Activated effector memory CD4-positive, alpha-beta T cell treated with Interleukin-2 at 50 U/mL for 16 hours (primary cell): ENCODE data around the gene CDH22.

Experiments used
- DNase-seq: peaks from one replicate; pipeline ENCODE4 v3.0.0-alpha.2; 2020

Gene CDH22

DNA sequence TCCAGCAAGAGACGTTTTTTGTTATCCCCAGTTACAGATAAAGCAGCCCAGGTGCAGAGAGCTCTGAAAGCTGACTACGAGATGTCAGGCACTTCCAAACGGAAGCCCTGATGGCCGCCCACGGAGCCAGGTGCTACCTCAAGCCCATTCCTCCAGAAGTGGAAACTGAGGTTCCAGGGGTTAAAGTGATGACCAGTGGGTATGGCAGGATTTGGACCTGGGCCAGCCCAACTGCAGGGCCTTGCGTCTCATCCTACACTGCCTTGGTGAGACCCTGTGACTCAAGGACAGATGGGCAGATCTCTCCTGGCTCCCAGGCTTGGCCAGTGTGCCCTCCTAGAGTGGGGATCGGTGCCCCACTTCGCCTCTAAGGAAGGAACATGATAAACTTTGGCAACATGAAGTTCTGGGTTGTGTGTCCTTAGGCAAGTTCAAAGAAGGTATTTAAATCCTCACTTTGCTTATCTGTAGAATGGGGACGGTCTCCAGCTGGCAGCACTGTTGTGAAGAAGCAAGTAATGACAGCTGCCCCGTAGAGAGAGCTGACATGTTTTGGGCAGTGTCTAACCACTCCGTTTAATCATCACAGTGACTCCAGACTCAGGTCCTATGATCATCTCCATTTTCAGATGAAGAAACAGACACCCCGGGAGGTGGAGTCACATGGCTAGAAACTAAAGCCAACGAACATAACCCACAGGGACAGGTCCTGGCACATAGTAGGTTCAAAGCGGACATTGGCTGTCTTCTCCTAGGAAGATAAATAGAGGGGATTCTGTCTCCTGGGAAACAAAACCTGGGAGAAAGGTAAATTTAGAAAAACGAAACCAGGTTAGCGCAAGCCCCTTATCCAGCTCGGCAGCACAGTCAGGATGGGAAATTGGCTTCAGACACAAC lies 34.4 kb upstream of the CDH22 start:
- DNase-seq, result no peak

DNA sequence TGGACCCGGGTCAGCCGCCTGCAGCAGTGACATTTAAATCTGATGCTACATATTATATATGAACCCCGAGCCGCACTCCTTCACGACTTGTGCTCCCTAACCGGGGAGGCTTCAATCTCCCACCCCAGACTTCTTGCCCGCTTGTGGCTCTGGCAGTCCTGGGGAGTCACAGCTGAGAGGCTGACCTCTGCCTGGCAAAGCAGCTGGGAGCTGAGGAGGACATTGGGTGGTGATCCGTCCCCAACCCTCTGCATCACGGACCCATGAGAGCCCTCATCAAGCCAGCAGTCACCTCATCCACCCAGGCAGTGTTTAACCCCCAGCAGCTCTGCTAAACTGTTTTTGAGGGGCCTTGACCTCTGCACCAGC lies 33.7 kb upstream of the CDH22 start:
- DNase-seq, result no peak

GRCh38 chr20:46341074-46342009 lies 33.0 kb upstream of the CDH22 start:
- no peak for DNase-seq

GRCh38 chr20:46339037-46339436 lies 30.7 kb upstream of the CDH22 start:
- no peak for DNase-seq

- DNase-seq, result no peak
Measured at GRCh38 chr20:46336735-46337134, 28.4 kb upstream of the CDH22 start.

- DNase-seq, result no peak
Measured at GRCh38 chr20:46334303-46334904, 26.1 kb upstream of the CDH22 start.

DNA sequence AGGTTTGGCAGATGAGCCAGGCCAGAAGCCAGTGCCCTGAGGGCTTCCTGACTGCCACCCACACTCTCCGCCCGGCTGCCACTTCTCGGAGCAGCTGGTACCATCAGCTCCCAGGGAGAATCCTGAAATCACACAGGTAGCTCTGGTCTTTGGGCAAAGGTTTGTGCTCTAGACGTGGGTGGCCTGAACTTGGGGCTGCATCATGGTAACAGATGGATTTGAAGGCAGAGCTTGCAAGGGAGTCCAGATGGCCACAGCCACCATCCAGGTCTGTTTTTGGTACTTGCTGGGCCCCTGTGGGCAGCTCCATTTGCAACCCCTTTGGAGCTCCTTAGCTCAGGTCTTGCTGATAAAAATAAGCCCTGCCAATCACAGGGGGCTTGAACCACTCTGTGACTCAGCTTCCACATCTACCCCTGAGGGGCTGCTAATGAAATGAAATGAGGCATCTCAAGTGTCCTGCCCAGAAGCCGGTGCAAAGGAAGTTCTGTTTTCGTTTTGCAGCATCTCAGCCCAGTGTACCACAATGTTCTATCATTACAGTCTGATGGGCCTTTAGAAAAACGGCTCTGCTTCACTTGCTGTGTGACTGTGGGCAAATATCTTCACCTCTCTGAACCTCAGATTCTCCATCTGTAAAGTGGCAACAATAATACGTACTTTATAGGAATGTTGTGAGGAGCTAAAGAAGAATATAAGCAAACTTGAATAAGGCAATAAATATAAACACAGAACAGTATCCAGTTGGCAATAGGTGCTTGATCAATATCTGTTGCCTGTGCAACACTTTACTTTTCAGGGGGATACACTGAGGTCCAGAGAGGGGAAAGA lies 25.1 kb upstream of the CDH22 start:
- no peak for DNase-seq

DNA sequence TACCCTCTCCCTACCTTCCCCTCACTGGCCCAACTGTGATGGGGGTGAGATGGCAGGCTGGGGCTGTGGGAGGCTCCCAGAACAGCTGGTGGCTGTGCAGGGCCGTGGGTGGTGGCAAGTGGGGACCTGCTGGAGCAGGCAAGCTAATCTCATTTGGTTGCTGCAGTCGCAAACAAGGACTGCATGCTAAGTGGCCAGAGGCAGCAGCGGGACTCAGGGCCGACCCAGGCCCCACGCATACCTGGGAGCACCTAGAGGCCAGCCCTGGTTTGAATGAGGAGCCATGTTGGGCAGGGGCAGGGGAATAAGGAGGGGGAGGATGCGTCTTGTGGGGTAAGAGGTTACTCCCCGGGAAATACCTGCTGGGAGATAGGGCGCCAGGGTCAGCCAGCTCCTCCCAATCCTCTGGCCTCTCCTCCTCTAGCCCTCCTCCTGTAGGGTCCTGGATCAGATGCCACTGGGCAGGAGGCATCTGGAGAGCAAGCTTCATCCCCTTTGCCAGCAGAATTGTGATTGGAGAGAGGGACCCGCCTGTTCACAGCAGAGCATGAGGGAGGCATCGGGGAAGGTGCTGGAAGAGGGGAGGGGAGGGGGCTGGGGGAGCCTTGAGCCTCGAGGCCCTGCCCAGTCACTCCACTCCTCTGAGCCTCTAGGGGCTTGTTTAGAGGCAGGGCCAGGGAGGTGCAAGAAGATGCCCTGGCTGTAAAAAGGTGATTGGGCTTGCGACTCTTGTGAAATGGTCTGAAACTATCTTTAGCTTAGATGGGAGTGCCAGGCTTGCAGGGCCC lies 24.3 kb upstream of the CDH22 start:
- DNase-seq, result no peak

DNA sequence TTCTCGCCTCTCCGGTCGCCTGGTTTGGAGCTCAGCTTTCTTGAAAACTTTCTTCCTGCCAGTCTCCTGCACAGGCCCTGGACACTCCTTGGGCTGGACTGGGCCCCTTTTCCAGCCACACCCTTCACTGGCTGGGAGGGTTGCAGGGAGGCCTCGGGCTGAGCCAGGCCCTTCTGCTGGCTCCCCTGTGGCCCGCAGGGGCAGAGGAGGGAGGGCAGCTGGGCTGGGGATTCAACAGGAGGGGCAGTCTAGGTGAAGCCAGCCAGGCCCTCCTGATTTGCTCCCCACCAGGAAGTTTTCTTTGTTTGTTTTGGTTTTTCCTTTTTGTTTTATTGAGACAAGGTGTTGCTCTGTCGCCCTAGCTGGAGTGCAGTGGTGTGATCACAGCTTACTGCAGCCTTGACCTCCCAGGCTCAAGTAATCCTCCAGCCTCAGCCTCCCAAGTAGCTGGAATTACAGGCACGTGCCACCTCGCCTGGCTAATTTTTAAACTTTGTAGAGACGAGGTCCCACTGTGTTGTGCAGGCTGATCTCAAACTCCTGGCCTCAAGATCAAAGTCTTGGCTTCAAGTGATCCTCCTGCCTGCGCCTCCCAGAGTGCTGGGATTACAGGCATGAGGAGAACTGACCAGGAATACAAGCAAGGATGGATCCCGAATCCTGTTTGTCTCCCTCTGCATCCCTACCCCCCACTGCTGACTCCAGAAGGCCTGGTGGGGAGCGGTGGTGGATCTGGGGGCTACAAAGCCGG lies 23.5 kb upstream of the CDH22 start:
- no peak for DNase-seq

DNA sequence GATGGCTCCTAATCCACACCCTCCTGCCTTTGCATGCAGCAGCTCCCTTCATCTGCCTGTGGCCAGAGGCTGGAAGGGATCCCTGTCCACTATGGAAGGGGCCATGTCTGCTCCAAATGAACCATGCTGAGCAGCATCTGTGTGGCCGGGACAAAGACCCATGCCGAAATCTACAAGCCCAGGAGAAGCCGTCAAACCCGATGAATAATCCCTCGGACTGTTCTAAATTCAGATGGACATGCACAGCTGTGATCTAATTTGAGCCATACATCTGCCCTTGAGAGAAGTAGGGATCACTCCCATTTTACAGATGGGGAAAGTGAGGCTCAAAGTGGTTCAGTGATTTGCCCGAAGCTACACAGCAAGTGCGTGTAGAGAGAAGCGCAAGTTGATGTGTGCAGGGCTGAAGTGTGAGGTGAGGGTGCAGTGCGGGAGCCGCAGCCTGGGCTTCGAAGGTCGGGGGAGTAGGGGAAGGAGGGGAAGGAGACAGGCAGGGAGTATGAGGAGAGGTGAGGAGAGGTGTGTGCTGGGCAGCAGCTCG lies 22.6 kb upstream of the CDH22 start:
- DNase-seq, result no peak

DNA sequence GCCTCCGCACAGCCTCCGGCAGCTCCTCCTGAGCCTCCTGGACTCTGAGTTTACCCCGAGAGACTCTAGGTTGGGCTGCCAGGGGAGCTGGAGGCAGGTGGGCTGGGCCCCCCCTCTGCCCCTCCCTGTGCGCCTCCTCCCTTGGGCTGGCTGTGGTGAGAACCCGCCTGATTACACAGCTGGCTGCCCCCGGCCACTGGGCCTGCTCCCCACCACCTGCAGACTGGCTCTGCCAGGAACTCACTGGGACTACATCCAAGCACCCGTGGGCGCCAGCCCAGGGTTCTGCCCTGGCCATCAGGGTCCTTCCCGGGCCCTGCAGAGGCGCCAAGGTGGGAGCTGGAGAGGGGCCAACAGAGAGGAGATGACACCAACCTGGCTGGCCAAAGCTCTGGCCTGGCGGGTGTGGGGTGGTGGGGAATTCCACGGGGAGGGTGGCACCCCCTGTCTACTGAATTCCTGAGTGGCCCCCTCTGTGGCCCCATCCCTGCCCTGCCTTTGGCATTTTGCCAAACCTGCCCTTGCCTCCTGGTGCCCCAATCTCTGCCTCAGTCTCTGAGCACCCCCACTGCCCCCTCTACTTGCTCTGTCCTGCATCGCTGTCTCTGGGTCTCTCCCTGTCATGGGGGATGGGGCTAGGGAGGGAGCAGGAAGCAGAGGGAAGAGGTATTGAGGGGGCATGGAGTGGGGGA lies 21.9 kb upstream of the CDH22 start:
- DNase-seq, result no peak

DNA sequence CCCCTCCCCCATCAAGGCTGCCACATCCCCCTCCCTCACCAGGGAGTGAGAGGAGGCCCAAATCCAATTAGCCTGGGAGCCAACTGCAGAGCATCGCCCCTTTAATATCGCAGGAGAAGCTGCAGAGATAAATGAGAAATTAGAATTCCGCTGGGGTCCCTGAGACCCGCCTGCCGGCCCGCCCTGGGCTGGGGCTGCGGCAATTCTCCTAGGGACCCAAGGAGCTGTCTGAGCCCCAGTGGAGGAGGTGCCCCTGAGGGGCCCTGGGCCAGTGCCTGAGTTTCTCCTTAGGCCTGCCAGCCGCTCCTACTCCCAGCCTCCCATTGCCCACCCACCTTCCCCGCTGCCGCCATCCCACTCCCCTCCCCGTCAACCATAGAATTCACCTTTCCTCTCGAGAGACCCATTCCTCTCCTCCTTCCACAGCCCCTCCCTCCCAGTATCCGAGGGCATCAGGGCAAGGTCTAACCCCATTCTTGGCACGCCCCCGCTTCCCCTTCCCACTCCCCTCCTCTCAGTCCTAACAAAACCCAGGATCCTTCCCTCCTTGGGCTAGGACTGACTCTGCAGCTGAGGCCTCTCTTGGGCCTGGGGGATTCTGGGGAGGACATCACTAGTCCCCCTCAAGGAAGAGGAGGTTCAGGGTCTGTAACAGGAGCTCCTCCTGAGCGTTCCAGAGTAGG lies 20.0 kb upstream of the CDH22 start:
- DNase-seq, result no peak

GRCh38 chr20:46327557-46327956 lies 19.3 kb upstream of the CDH22 start:
- no peak for DNase-seq

- DNase-seq, result no peak
Measured at GRCh38 chr20:46325789-46326188, 17.5 kb upstream of the CDH22 start.

DNA sequence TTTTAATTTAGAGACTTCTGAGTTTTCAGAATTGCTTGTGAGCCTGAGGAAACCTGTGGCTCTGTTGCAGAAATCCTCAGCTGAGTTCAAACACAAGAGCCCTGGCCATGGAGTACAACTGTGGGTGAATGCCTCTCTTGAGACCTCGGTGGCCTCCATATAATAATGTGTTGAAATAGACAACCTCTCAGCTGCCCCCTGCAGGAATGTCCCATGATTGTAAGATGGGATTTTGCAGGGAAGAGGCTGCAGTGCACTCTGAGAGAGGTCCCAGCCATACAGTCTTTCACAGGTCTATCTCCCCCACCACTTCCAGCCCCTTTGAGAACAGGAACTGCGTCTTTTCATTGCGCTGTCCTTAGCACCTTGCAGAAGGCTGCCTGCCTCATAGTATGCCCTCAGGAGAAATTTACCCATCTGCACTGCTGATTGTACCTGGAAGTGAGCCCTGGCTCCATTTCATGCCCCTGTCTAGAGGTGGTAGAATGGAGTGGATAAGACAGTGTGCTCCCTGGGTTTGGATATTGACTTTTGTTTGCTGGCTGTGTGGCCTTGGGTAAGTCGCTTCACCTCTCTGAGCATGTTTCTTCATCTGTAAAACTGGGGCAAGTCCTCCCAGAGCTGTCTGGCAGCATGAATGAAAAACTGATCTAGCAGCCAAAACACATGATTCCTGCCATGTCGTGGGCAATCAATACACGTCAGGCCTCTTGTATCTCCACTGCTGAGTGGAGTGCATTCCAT lies 16.8 kb upstream of the CDH22 start:
- DNase-seq, result no peak

DNA sequence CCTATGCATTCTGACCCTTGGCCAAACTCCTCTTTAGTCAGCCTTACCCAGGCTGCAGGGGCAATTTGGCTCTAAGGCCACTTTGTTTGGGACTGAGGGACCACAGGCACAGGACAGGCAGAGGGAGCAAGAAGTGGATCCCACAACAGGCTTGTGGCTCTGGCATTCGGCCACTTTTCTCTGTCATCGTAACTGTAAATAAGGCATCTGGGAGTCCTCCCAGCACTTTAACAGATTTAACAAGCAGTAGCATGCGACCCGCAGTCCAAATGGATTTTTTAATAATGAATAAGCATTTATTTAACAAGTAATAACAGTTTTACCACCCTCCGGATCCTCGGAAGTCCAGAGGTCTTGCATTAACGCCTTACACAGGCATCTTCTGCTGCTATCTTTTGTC lies 16.1 kb upstream of the CDH22 start:
- no peak for DNase-seq

GRCh38 chr20:46323557-46323956 lies 15.3 kb upstream of the CDH22 start:
- no peak for DNase-seq

GRCh38 chr20:46322641-46323040 lies 14.3 kb upstream of the CDH22 start:
- no peak for DNase-seq
